Tibial nerve (tissue), 4 donors: ENCODE results near the gene KIRREL3. TPM values are rescaled to one million over a fixed set of nuclear protein-coding genes. Genes with fewer than 3 reads are reported as not detected.

Experiments used
- DNase-seq, 2 donors: peaks; one replicate each; pipeline ENCODE4 v3.0.0-alpha.2; 2019; ENCODE audit warnings: low spot score in 2 of 2
- H3K27ac ChIP-seq, 4 donors: fragments of 200-600 bp; sonication (generic) in 3 of 4; one replicate each; pipeline ENCODE4 v1.5.1; 2017 to 2019; ENCODE audit warnings: mild to moderate bottlenecking in 1 of 4
- H3K27me3 ChIP-seq, 2 donors: fragments of 200-600 bp; sonication (generic) in 1 of 2; one replicate each; pipeline versions ENCODE4 v1.5.1 to v1.6.0; 2017 to 2019
- H3K36me3 ChIP-seq, 3 donors: fragments of 200-600 bp; sonication (generic); one replicate each; pipeline ENCODE4 v1.5.1; 2018 to 2019
- H3K4me1 ChIP-seq, 4 donors: fragments of 200-600 bp; sonication (generic) in 3 of 4; one replicate each; pipeline ENCODE4 v1.5.1; 2017 to 2019
- H3K4me3 ChIP-seq, 4 donors: fragments of 200-600 bp; sonication (generic) in 3 of 4; one replicate each; pipeline ENCODE4 v1.5.1; 2017 to 2019; ENCODE audit warnings: mild to moderate bottlenecking in 1 of 4, moderate library complexity in 1 of 4
- H3K9me3 ChIP-seq, 4 donors: fragments of 200-600 bp; sonication (generic) in 3 of 4; one replicate each; pipeline ENCODE4 v1.5.1; 2017 to 2019
- CTCF ChIP-seq, 5 experiments: fragments of 200-600 bp in 3 of 5; fragments of 450-650 bp in 2 of 5; sonication (generic) in 3 of 5; IDR thresholded peaks; one replicate each; pipeline ENCODE4 v1.5.1; 2016 to 2019; ENCODE audit warnings: antibody characterized with exemption in 5 of 5, mild to moderate bottlenecking in 3 of 5, moderate library complexity in 2 of 5
- EP300 ChIP-seq, 2 donors: sonication (generic); formaldehyde crosslinking; IDR thresholded peaks; one replicate each; pipeline ENCODE4 v1.6.1; 2017; ENCODE audit warnings: antibody characterized with exemption in 2 of 2, mild to moderate bottlenecking in 1 of 2
- POLR2A ChIP-seq, 2 donors: fragments of 450-650 bp; IDR thresholded peaks; one replicate each; pipeline ENCODE4 v1.6.1; 2017; ENCODE audit warnings: antibody characterized with exemption in 2 of 2, mild to moderate bottlenecking in 2 of 2, moderate library complexity in 2 of 2
- WGBS, 2 donors: methylation state at CpG; one replicate each; pipeline ENCODE4 v1.1.5; 2018; 5-methylcytosine and 5-hydroxymethylcytosine counted together
- total RNA-seq, 4 donors: library from RNA; depleted of rRNA; stranded (reverse); fragments of >200 nt; gene quantifications; one replicate each; pipeline ENCODE4 v1.1.0, GENCODE V29; 2016

KIRREL3 gene
- total RNA-seq, 4 donors from 2014 or later: not detected

GRCh38 chr11:126575849-126576248, 424.7 kb downstream of the KIRREL3 start:
- H3K9me3 ChIP-seq: no peaks in the 10 kb centered on the region

GRCh38 chr11:126573325-126573978, 427.1 kb downstream of the KIRREL3 start:
- WGBS, 2 donors: 38 to 43% methylated on average over 11 of the region's 11 CpGs
- H3K27ac ChIP-seq: no peak overlapping the region
- H3K4me1 ChIP-seq: no peaks in the 10 kb centered on the region
- H3K4me3 ChIP-seq: no peak overlapping the region
- no peaks in the 10 kb centered on the region for H3K36me3 ChIP-seq
- no peak for DNase-seq
- TF ChIP-seq POLR2A (IDR thresholded peaks at IDR 0.05): no peak
- TF ChIP-seq EP300 (IDR thresholded peaks at IDR 0.05): no peak
- no peak for TF ChIP-seq CTCF (IDR thresholded peaks at IDR 0.05)
- no peaks in the 10 kb centered on the region for H3K9me3 ChIP-seq
- H3K27me3 ChIP-seq: no peaks in the 10 kb centered on the region

More at GRCh38 chr11:126575849-126576248, 424.7 kb downstream of the KIRREL3 start:
- H3K27me3 ChIP-seq: no peaks in the 10 kb centered on the region
- no peak for TF ChIP-seq EP300 (IDR thresholded peaks at IDR 0.05)
- no peak for TF ChIP-seq CTCF (IDR thresholded peaks at IDR 0.05)
- TF ChIP-seq POLR2A (IDR thresholded peaks at IDR 0.05): no peak
- no peak overlapping the region for H3K27ac ChIP-seq
- no peaks in the 10 kb centered on the region for H3K36me3 ChIP-seq
- no peaks in the 10 kb centered on the region for H3K4me1 ChIP-seq
- 79 to 86% methylated on average over 4 of the region's 4 CpGs for WGBS, 2 donors
- DNase-seq: no peak
- no peak overlapping the region for H3K4me3 ChIP-seq

- WGBS, 2 donors: 79 to 87% methylated on average over 5 of the region's 5 CpGs
- Histone ChIP-seq H3K4me3 (no peak overlapping the region), H3K36me3 (no peaks in the 10 kb centered on the region), H3K27ac (no peak overlapping the region), H3K27me3 (no peaks in the 10 kb centered on the region), H3K9me3 (no peaks in the 10 kb centered on the region), H3K4me1 (no peaks in the 10 kb centered on the region)
- no peak for TF ChIP-seq CTCF (IDR thresholded peaks at IDR 0.05)
- no peak for TF ChIP-seq EP300 (IDR thresholded peaks at IDR 0.05)
- TF ChIP-seq POLR2A (IDR thresholded peaks at IDR 0.05): no peak
- no peak for DNase-seq
These were observed 430.1 kb downstream of the KIRREL3 start for GRCh38 chr11:126570489-126570888.

GRCh38 chr11:126567419-126567818, 433.2 kb downstream of the KIRREL3 start:
- Histone ChIP-seq H3K9me3 (no peaks in the 10 kb centered on the region), H3K4me1 (no peaks in the 10 kb centered on the region), H3K36me3 (no peaks in the 10 kb centered on the region), H3K4me3 (no peak overlapping the region), H3K27ac (no peak overlapping the region), H3K27me3 (no peaks in the 10 kb centered on the region)
- no peak for TF ChIP-seq CTCF (IDR thresholded peaks at IDR 0.05)
- TF ChIP-seq POLR2A (IDR thresholded peaks at IDR 0.05): no peak
- DNase-seq: no peak
- 63 to 80% methylated on average over 4 of the region's 4 CpGs for WGBS, 2 donors

- H3K27ac ChIP-seq: no peak overlapping the region
- H3K4me1 ChIP-seq: no peaks in the 10 kb centered on the region
- H3K27me3 ChIP-seq: no peaks in the 10 kb centered on the region
- no peaks in the 10 kb centered on the region for H3K9me3 ChIP-seq
- no peaks in the 10 kb centered on the region for H3K36me3 ChIP-seq
- 10 to 14% methylated on average over 9 of the region's 9 CpGs for WGBS, 2 donors
- H3K4me3 ChIP-seq: no peak overlapping the region
- no peak for DNase-seq
- TF ChIP-seq EP300 (IDR thresholded peaks at IDR 0.05) (no peak), CTCF (IDR thresholded peaks at IDR 0.05) (no peak), POLR2A (IDR thresholded peaks at IDR 0.05) (no peak)
These were observed 436.0 kb downstream of the KIRREL3 start for GRCh38 chr11:126564566-126564965.
